Mesendoderm (in vitro differentiated cells): Measurements from ENCODE around the gene EVA1A.
A peak's percentile ranks its signal among the peaks of the same experiment; 100 is the strongest.

Experiments used
- DNase-seq: peaks from one replicate; pipeline ENCODE4 v3.0.0; 2013
- H2AK5ac ChIP-seq: 2 replicates; pipeline ENCODE4 v1.6.1; 2013; ENCODE audit warnings: low read length, inconsistent platforms
- H2BK120ac ChIP-seq: 2 replicates; pipeline ENCODE4 v1.6.1; 2013; ENCODE audit warnings: low read depth, mild to moderate bottlenecking, low read length, moderate library complexity, mixed read lengths
- H2BK15ac ChIP-seq: replicated peaks from 2 replicates; pipeline ENCODE4 v1.6.1; 2013; ENCODE audit warnings: low read depth, mild to moderate bottlenecking, moderate library complexity
- H2BK5ac ChIP-seq: 2 replicates; pipeline ENCODE4 v1.6.1; 2013; ENCODE audit warnings: low read length, inconsistent platforms
- H3K18ac ChIP-seq: 2 replicates; pipeline ENCODE4 v1.6.1; 2013; ENCODE audit warnings: mild to moderate bottlenecking, low read length, mixed read lengths
- H3K23ac ChIP-seq: one replicate; pipeline ENCODE4 v1.6.1; 2013; ENCODE audit warnings: low read length
- H3K27ac ChIP-seq: 2 replicates; pipeline ENCODE4 v1.5.1; 2013; ENCODE audit warnings: low read depth, mild to moderate bottlenecking, inconsistent platforms, low read length, moderate library complexity
- H3K27me3 ChIP-seq: 2 replicates; pipeline ENCODE4 v1.6.1; 2013; ENCODE audit warnings: low read length, control low read depth, mild to moderate bottlenecking, inconsistent platforms; ENCODE audit not compliant: insufficient read depth, poor library complexity
- H3K36me3 ChIP-seq: 2 replicates; pipeline ENCODE4 v1.6.1; 2013; ENCODE audit warnings: low read length, inconsistent platforms; ENCODE audit not compliant: control insufficient read depth, insufficient read depth
- H3K4ac ChIP-seq: one replicate; pipeline ENCODE4 v1.6.1; 2013; ENCODE audit warnings: low read depth, mild to moderate bottlenecking, low read length, moderate library complexity
- H3K4me1 ChIP-seq: 2 replicates; pipeline ENCODE4 v1.6.1; 2013; ENCODE audit warnings: low read depth, low read length, inconsistent platforms; ENCODE audit not compliant: control insufficient read depth
- H3K4me2 ChIP-seq: 2 replicates; pipeline ENCODE4 v1.6.1; 2013; ENCODE audit warnings: low read length
- H3K4me3 ChIP-seq: 2 replicates; pipeline ENCODE4 v1.5.1; 2013; ENCODE audit warnings: mild to moderate bottlenecking, low read length
- H3K56ac ChIP-seq: one replicate; pipeline ENCODE4 v1.6.1; 2013; ENCODE audit warnings: low read length
- H3K79me1 ChIP-seq: 2 replicates; pipeline ENCODE4 v1.6.1; 2013; ENCODE audit warnings: low read length, inconsistent platforms
- H3K79me2 ChIP-seq: 2 replicates; pipeline ENCODE4 v1.6.1; 2013; ENCODE audit warnings: mild to moderate bottlenecking, low read length; ENCODE audit not compliant: control insufficient read depth, insufficient read depth
- H3K9ac ChIP-seq: 2 replicates; pipeline ENCODE4 v1.6.1; 2013; ENCODE audit warnings: low read length, inconsistent platforms
- H4K5ac ChIP-seq: one replicate; pipeline ENCODE4 v1.6.1; 2013; ENCODE audit warnings: low read length
- H4K8ac ChIP-seq: one replicate; pipeline ENCODE4 v1.6.1; 2013; ENCODE audit warnings: low read depth, mild to moderate bottlenecking, control low read depth, low read length, moderate library complexity
- WGBS: extraction: QIAGEN DNeasy Blood & Tissue Kit; methylation state at CpG from one replicate; pipeline ENCODE4 v1.1.7; 2013; ENCODE audit warnings: low lambda C conversion rate, missing lambda C conversion rate; ENCODE audit not compliant: insufficient coverage; ENCODE audit errors: extremely low coverage; 5-methylcytosine and 5-hydroxymethylcytosine counted together

EVA1A gene

GRCh38 chr2:75607400-75607798, 46.7 kb upstream of the EVA1A start:
- no peak for DNase-seq
- Histone ChIP-seq H2BK15ac (no peak overlapping the region), H3K4me2 (no peak overlapping the region), H2BK5ac (no peak overlapping the region), H3K79me1 (no peaks in the 10 kb centered on the region), H3K18ac (no peak overlapping the region), H2BK120ac (no peak overlapping the region), H2AK5ac (no peak overlapping the region), H3K4ac (no peak overlapping the region), H3K27me3 (no peaks in the 10 kb centered on the region), H3K36me3 (no peaks in the 10 kb centered on the region), H3K4me3 (no peak overlapping the region), H4K5ac (no peak overlapping the region), H3K9ac (no peak overlapping the region), H3K56ac (no peak overlapping the region), H3K27ac (no peak overlapping the region), H4K8ac (no peak overlapping the region), H3K79me2 (no peaks in the 10 kb centered on the region), H3K4me1 (no peaks in the 10 kb centered on the region), H3K23ac (no peak overlapping the region)
- WGBS: no CpG with 5 or more reads among the region's 3 CpGs

GRCh38 chr2:75606761-75607399, 46.1 kb upstream of the EVA1A start:
- Histone ChIP-seq H3K27me3 (no peaks in the 10 kb centered on the region), H3K79me2 (no peaks in the 10 kb centered on the region), H3K4ac (no peak overlapping the region), H3K4me1 (no peaks in the 10 kb centered on the region), H3K18ac (no peak overlapping the region), H2BK120ac (no peak overlapping the region), H3K4me3 (no peak overlapping the region), H3K56ac (no peak overlapping the region), H3K27ac (no peak overlapping the region), H4K8ac (no peak overlapping the region), H3K79me1 (no peaks in the 10 kb centered on the region), H3K36me3 (no peaks in the 10 kb centered on the region), H4K5ac (no peak overlapping the region), H2AK5ac (no peak overlapping the region), H2BK5ac (no peak overlapping the region), H2BK15ac (no peak overlapping the region), H3K23ac (no peak overlapping the region), H3K9ac (no peak overlapping the region), H3K4me2 (no peak overlapping the region)
- WGBS: no CpG with 5 or more reads among the region's 8 CpGs
- no peak for DNase-seq

GRCh38 chr2:75605770-75606529, 45.2 kb upstream of the EVA1A start:
- Histone ChIP-seq H3K56ac (no peak overlapping the region), H2BK120ac (no peak overlapping the region), H2BK15ac (no peak overlapping the region), H3K4ac (no peak overlapping the region), H3K4me1 (no peaks in the 10 kb centered on the region), H3K36me3 (no peaks in the 10 kb centered on the region), H3K27ac (no peak overlapping the region), H3K9ac (no peak overlapping the region), H4K8ac (no peak overlapping the region), H3K4me2 (no peak overlapping the region), H4K5ac (no peak overlapping the region), H3K18ac (no peak overlapping the region), H2AK5ac (no peak overlapping the region), H3K79me2 (no peaks in the 10 kb centered on the region), H3K27me3 (no peaks in the 10 kb centered on the region), H2BK5ac (no peak overlapping the region), H3K23ac (no peak overlapping the region), H3K79me1 (no peaks in the 10 kb centered on the region), H3K4me3 (no peak overlapping the region)
- WGBS: no CpG with 5 or more reads among the region's 6 CpGs
- DNase-seq: peak; percentile 75

- H3K9ac ChIP-seq: no peak overlapping the region
- H2BK5ac ChIP-seq: no peak overlapping the region
- no peaks in the 10 kb centered on the region for H3K36me3 ChIP-seq
- H4K8ac ChIP-seq: no peak overlapping the region
- no peak overlapping the region for H3K23ac ChIP-seq
- H3K4ac ChIP-seq: no peak overlapping the region
- no peak overlapping the region for H3K4me3 ChIP-seq
- no peak overlapping the region for H3K27ac ChIP-seq
- no peak for DNase-seq
- H3K4me2 ChIP-seq: no peak overlapping the region
- no peaks in the 10 kb centered on the region for H3K27me3 ChIP-seq
- no peak overlapping the region for H2BK120ac ChIP-seq
- H2AK5ac ChIP-seq: no peak overlapping the region
- WGBS: no CpG with 5 or more reads among the region's 4 CpGs
- H4K5ac ChIP-seq: no peak overlapping the region
- H3K79me2 ChIP-seq: no peaks in the 10 kb centered on the region
- no peak overlapping the region for H2BK15ac ChIP-seq
- H3K4me1 ChIP-seq: no peaks in the 10 kb centered on the region
- peak overlapping the region; percentile 32 for H3K18ac ChIP-seq
- H3K56ac ChIP-seq: no peak overlapping the region
- H3K79me1 ChIP-seq: no peaks in the 10 kb centered on the region
Measured at GRCh38 chr2:75604484-75604883, 43.7 kb upstream of the EVA1A start.

- Histone ChIP-seq H3K36me3 (no peaks in the 10 kb centered on the region), H3K18ac (no peak overlapping the region), H3K23ac (no peak overlapping the region), H3K27ac (no peak overlapping the region), H3K79me2 (no peaks in the 10 kb centered on the region), H3K56ac (no peak overlapping the region), H3K4me2 (no peak overlapping the region), H2AK5ac (no peak overlapping the region), H3K79me1 (no peaks in the 10 kb centered on the region), H3K4ac (no peak overlapping the region), H3K27me3 (no peaks in the 10 kb centered on the region), H2BK15ac (no peak overlapping the region), H4K5ac (no peak overlapping the region), H2BK5ac (no peak overlapping the region), H3K4me1 (no peaks in the 10 kb centered on the region), H3K9ac (no peak overlapping the region), H4K8ac (no peak overlapping the region), H2BK120ac (no peak overlapping the region), H3K4me3 (no peak overlapping the region)
- no peak for DNase-seq
- no CpG with 5 or more reads among the region's 1 CpG for WGBS
Measured at GRCh38 chr2:75603477-75603876, 42.7 kb upstream of the EVA1A start.
